Activated naive CD8-positive, alpha-beta T cell treated with anti-CD3 and anti-CD28 coated beads, Interleukin-2, amount 50 U/mL, for 16 hours (primary cell): ENCODE results near the gene CEP44.
"Not testable (repeated sequence)": the region's sequence is repeated elsewhere in the genome, so short reads cannot be mapped to it uniquely, and the experiment has no call there.

Source experiments
- DNase-seq: peaks from one replicate; pipeline ENCODE4 v3.0.0-alpha.2; 2020; ENCODE audit warnings: low read depth, low spot score

Gene CEP44

GRCh38 chr4:174320494-174321199, 36.9 kb downstream of the CEP44 start:
- no peak for DNase-seq

DNA sequence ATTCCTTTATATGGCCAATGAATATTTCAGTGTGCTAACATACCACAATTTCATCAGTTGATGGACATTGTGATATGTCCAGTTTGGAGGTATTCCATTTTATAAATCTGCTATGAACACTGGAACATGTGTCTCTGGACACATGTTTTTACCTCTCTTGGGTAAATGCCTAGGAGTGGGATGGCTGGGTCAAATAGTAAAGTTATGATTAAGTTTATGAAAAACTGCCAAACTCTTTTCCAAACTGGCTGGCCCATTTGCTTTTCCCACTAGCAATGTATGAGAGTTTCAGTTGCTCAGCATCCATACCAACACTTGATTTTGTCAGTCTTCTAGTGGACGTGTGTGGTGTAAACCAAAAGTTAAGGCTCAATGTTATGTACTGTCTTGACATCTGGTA, 40.5 kb downstream of the CEP44 start:
- no peak for DNase-seq

DNA sequence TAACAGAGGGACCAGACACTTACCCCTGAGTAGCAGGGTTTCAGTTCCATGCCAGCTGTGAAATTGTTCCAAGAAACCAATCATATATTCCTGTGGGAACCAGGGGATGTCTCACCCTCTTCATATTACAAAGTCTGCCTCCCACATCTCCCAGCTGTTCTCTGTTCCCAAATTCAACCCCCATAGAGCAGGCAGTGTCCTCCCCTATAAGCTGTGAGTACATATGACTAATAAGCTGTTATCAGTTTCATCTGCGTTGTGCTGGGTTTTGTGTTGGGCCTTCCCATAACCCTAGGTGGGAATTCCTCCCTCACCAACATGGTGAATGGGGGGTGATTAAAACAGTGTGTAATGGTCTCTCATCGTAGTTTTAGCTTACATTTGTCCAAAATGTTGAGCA, 41.0 kb downstream of the CEP44 start:
- no peak for DNase-seq

DNA sequence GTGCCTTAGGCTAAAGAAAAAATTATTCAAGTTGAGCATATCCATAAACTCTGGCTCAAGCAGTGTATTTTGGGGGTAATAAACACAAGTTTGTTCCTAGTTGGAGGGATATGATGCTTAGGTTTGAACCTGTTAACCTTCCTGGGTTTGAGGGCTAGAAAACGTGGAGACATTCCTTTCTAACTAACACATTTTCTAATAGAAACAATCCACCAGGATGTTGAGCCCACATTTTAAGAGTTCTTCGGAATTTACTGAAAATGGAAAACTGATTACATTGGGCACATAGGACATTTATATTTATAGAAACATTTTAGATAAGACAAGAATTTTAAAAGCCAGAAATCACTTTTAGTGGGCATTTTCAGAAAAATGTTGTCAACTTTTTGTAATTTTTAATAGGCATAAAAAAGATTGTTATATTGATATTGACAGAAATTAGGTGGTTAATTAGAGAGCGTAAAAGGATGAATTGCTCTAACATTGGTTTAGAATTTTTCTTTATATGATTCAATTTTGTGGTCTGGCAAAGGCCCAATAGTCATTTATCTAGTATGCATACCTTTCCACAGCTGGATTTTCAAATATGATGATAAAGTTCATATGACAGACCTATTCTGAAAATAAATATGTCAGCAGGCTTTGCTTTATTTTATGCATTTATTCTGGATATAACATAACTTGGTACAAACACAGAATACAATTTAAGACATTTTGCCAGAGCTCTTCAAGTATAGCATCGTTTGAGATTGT, 49.2 kb downstream of the CEP44 start:
- DNase-seq = no peak

GRCh38 chr4:174334628-174335027, 50.9 kb downstream of the CEP44 start:
- DNase-seq = no peak

DNA sequence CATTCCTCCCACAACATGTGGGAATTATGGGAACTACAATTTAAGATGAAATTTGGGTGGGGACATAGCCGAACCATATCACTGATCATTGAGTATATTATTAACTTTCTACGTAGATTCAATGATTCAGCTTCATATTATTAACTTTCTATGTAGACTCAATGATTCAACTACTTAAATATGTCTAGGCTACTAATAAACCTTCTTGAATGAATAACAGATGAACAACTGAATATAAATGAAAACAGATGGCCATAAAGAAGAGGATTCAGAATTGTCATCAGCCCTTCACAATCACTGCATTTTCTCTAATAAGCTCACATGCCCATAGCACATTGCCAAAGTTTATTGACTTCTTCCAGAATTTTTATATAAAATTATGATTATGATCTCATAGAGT, 57.0 kb downstream of the CEP44 start:
- DNase-seq = no peak

DNA sequence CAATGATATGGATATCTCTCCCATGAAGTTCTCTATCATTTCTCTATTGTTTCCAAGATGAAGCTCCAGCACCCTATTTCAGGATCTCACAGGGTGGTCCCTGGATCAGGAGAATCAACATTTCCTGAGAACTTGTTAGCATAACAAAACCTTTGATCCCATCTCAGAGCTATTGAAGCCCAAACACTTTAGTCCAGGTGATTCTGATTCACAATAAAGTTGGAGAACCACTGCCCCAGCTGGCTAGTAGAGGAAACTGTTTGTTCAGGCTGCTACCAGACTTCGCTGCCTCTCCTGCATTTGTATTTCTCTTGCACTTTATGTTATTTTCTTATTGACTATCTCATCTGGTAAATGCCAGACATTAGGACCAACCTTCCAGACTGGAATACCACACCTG, 65.4 kb downstream of the CEP44 start:
- DNase-seq = no peak

GRCh38 chr4:174352061-174352819, 68.5 kb downstream of the CEP44 start:
- no peak for DNase-seq

- no peak for DNase-seq
Measured at GRCh38 chr4:174357321-174357720, 73.6 kb downstream of the CEP44 start.

GRCh38 chr4:174358410-174358809, 74.7 kb downstream of the CEP44 start:
- no peak for DNase-seq

DNA sequence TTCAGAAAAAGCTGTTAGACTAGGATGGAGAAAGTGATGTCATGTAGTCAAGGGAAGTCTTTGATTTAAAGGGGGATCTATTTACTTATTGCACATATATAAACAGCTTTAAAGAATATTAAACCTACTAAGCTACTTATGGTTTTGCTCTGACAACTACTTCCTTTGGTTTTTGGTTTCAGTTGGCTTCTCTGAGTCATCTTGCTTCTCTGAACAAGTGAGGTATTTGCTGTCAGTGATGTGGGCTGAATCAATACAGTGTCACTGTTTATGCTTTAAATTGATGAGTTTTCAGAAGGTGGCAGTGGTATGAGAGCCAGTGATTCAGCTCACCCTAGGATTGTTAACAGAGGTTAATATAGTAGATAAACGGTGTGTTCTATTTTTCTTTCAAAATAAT, 75.1 kb downstream of the CEP44 start:
- no peak for DNase-seq

DNA sequence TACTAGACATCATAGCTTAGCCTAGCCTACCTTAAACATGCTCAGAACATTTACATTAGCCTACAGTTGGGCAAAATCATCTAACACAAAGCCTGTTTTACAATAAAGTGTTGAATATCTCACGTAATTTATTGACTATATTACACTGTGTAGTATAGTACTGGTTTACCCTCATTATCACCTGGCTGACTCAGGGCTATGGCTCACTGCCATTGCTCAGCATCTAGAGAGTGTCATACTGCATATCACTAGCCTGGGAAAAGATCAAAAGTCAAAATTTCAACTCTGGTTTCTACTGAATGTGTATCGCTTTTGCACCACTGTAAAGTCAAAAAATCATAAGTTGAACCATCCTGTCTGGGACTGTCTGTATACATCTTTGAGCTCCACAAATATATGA, 78.6 kb downstream of the CEP44 start:
- no peak for DNase-seq

- DNase-seq = not testable (repeated sequence)
Measured at GRCh38 chr4:174363782-174364181, 80.1 kb downstream of the CEP44 start.

DNA sequence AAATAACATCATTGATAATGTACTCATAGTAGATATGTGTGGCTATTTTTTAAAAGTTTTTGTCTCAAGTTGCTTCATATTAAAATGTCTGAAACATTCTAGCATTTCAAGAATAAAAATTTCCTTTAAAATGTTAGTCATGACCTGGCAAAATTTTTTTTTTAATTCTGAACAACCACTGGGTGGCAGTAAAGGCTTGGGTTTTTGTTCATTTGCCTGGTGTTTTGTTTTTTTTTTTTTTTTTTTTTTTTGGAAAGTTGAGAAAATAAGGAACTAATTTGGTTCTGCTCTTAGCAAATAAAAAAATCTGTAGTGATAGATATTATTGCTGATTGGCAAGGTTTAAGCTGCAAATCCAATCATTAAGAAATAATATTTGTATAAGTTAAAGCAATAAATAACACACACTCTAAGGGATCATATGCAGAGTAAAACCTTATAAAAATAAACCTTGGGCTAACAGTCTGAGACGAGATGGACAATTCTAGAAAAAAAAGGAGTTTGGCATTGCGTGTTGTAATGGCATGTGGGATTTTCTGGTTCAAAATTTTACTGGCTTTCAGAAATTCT, 81.4 kb downstream of the CEP44 start:
- DNase-seq = no peak

GRCh38 chr4:174369985-174370384, 86.3 kb downstream of the CEP44 start:
- no peak for DNase-seq

DNA sequence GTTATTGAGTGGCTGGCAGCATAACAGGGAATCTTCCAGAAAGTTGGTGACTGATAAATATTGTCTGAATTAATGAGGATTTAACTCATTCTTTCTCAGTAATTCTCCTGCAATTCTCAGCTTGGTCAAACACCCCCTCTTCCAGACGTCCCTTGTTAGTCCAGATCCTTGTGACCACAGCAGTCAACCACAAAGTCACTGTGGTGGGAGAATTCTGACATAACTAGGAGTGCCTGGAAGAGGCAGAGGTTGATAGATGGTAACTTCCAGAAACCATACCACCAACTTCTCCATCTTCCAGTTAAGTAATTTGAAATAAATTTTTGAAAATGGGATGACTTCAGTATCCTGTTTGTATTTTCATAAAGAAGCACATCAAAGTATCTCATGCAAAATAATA, 90.1 kb downstream of the CEP44 start:
- DNase-seq = no peak

DNA sequence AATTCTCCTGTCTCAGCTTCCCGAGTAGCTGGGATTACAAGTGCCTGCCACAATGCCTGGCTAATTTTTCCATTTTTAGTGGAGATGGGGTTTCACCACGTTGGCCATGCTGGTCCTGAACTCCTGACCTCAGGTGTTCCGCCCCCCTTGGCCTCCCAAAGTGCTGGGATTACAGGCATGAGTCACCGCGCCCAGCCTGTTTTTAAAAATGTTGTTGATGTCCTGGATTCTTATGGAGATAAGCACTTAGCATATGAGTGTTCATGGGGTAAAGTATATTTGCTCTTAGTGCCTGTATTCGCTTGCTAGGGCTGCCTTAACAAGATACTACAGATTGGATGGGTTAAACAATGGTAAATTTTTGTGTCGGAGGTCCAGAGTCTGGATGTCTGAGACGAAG, 91.7 kb downstream of the CEP44 start:
- no peak for DNase-seq

- no peak for DNase-seq
Measured at GRCh38 chr4:174377613-174378012, 93.9 kb downstream of the CEP44 start.

DNA sequence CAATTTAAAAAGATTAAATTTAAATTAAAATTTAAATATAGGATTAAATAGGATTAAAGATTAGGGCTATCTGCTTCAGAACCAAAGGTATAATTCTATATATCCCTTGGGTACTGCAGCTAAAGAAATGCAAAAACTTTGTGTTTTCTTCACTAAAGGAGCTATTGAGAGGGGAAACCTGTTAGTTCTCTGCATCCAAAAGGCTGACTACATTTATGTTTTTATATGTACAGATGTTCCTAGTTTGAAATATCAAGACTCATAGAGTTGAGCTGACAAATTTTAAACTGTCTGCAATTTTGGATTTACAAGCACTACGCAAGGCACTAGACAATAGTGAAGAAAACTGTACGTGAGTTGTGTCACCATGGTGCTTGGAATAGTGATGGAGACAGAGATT, 95.2 kb downstream of the CEP44 start:
- no peak for DNase-seq

GRCh38 chr4:174380206-174380605, 96.5 kb downstream of the CEP44 start:
- DNase-seq = not testable (repeated sequence)

DNA sequence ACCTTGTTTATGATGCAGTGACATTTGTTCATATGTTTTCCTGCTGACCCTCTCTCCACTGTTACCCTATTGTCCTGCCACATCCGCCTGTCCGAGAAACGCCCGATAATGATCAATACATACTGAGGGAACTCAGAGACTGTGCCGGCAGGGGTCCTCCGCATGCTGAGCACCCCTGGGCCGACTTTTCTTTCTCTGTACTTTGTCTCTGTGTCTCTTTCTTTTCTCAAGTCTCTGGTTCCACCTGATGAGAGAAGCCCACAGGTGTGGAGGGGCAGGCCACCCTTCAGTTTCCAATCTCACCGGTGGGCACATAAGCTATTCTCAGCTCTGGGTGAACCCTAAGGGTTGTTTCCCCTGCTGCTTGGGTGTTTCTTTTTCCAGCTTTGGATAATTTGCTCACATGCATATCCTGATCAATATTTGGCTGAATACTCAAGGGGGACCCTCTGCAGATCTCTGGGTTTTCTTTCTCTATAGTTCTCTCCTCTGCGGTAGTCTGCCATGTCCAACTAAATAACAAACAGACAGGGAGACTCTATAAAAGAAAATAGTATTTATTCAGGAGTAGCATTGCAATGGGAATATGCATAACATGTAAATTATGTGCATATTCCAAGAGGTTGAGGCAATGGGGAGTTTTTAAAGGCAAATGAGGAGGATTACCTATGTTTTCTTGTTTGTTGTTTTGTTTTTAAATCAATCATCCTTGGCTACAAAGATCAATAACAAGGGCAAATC, 97.2 kb downstream of the CEP44 start:
- no peak for DNase-seq

- no peak for DNase-seq
Measured at GRCh38 chr4:174381440-174381800, 97.7 kb downstream of the CEP44 start.
